ENCODE measurements around the gene UST.
"Not testable (repeated sequence)": the region's sequence is repeated elsewhere in the genome, so short reads cannot be mapped to it uniquely, and the experiment has no call there.

Gene UST

DNA sequence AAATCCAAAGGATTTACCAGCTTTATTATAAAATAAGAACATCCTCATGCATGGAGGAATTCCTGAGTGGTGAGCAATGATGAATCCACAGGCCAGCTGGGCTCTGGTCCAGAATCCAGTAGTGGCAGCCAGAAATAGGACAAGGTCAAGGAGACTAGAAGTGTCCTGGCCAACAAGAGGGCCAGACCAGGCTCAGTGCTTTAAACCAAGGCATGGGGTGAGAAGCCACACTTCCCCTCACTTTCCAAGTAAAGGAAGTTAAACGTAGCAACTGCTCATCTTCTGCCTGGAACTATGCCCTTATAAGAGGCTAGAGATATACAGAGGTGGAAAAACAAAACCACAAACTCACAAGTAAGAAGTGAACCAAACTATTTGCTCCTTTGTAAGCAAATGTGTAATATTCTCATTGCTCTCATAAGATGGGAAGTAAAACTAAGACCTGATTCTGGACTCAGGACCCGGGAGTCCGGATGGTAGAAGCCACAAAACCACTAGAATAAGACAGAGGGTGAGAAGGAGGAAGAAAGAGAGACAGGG is 253.2 kb downstream of the UST start:
- ChIA-PET CTCF (no interaction called here), POLR2A (interaction anchor here (0.6 kb wide), 1 partner anchor 466 kb away, joined by 3 read pairs; no protein-coding TSS in a partner anchor)
- DNase-seq (ENCODE audit: extremely low spot score): no peak
- TF ChIP-seq, protein P1, sequence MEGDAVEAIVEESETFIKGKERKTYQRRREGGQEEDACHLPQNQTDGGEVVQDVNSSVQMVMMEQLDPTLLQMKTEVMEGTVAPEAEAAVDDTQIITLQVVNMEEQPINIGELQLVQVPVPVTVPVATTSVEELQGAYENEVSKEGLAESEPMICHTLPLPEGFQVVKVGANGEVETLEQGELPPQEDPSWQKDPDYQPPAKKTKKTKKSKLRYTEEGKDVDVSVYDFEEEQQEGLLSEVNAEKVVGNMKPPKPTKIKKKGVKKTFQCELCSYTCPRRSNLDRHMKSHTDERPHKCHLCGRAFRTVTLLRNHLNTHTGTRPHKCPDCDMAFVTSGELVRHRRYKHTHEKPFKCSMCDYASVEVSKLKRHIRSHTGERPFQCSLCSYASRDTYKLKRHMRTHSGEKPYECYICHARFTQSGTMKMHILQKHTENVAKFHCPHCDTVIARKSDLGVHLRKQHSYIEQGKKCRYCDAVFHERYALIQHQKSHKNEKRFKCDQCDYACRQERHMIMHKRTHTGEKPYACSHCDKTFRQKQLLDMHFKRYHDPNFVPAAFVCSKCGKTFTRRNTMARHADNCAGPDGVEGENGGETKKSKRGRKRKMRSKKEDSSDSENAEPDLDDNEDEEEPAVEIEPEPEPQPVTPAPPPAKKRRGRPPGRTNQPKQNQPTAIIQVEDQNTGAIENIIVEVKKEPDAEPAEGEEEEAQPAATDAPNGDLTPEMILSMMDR (IDR thresholded peaks at IDR 0.05; ENCODE audit: control extremely low read depth, extremely low read depth, low read depth, missing control alignments): no peak

DNA sequence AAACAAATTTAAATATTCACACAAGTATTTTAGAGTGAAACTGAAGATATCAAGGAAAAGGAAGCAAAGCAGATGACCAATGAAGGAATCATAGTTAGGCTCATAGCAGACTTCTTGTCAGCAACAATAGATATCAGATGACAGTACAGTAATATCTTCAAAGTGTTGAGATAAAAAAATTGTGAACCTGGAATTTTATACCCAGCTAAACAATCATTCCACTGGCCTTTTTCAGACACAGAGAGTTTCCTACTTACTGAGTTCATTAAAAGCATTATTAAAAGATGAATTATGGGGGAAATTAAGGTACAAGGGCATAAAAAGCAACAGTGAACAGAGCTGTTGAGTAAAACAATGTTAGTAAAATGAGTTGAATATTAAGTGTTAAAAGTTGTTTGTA is 254.6 kb downstream of the UST start:
- TF ChIP-seq, protein P1 (IDR thresholded peaks at IDR 0.05; ENCODE audit: control extremely low read depth, extremely low read depth, low read depth, missing control alignments): no peak
- CTCF ChIA-PET: no interaction called here
- no peak for DNase-seq (ENCODE audit: extremely low spot score)
- POLR2A ChIA-PET: no interaction called here

DNA sequence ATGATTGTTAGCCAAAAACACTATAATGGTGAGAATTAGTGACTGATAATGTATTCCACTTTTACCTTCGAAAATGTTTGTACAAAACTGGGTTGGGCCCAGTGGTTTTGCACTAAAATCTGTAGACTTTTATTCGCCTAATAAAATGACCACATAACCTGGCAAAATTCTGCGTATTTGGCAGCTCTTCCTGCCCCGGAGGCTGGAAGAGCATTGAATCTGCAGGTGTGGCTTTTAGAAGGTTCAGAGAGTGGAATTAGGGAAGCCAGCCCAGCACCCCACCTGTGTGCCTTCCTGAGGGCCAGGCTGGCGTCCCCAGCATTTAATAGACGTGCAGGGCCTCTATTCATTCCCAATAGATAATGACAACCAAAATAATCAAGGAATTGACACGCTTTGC is 256.7 kb downstream of the UST start:
- CTCF ChIA-PET: interaction anchor here (1.8 kb wide), 1 partner anchor 23 kb away, joined by 4 read pairs; no protein-coding TSS in a partner anchor
- no peak for DNase-seq (ENCODE audit: extremely low spot score)
- TF ChIP-seq, protein P1 (IDR thresholded peaks at IDR 0.05; ENCODE audit: control extremely low read depth, extremely low read depth, low read depth, missing control alignments): no peak
- POLR2A ChIA-PET: no interaction called here

DNA sequence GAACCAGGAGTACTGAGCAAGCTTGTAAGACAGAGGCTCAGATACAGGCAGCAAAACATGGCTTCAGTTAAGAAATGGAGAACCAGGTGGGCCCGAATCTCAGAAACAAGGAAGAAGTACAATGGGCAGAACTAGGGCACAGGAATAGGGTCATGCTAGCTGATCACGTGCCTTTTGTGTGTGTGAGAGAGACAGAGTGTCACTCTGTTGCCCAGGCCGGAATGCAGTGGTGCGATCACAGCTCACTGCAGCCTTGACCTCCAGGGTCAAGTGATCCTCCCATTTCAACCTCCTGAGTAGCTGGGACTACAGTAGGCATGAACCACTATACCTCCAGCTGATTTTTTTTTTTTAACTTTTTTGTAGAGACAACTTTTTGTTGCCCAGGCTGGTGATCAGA is 257.8 kb downstream of the UST start:
- ChIA-PET POLR2A (no interaction called here), CTCF (interaction anchor here (1.1 to 1.2 kb wide), 2 partner anchors 10 to 24 kb away, joined by 3 to 5 read pairs; no protein-coding TSS in a partner anchor)
- DNase-seq (ENCODE audit: extremely low spot score): no peak

DNA sequence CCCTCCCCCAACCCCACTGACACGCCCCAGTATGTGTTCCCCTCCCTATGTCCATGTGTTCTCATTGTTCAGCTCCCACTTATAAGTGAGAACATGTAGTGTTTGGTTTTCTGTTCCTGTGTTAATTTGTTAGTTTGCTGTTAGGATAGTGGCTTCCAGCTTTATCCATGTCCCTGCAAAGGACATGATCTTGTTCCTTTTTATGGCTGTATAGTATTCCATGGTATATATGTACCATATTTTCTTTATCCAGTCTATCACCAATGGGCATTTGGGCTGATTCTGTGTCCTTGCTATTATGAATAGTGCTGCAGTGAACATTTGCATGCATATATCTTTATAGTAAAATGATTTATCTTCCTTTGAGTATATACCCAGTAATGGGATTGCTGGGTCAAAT is 259.4 kb downstream of the UST start:
- POLR2A ChIA-PET; DNase-seq (ENCODE audit: extremely low spot score); CTCF ChIA-PET: not testable (repeated sequence)

More for the DNA sequence above, 257.8 kb downstream of the UST start:
- TF ChIP-seq, protein P1 (IDR thresholded peaks at IDR 0.05; ENCODE audit: control extremely low read depth, extremely low read depth, low read depth, missing control alignments): no peak

DNA sequence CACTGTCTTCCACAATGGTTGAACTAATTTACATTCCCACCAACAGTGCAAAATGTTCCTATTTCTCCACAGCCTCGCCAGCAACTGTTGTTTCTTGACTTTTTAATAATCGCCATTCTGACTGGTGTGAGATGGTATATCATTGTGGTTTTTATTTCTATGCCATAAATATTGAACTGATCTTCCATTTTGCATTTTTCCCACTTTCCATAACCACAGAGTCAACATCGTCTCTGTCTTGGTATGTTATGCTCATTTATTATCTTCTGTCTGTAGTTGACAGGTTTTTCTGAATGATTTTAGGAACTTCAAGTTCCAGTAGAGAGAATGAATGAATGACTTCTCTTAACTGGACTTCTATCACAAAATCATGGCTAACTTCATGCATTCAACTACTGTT is 259.8 kb downstream of the UST start:
- POLR2A ChIA-PET: no interaction called here
- no peak for DNase-seq (ENCODE audit: extremely low spot score)
- TF ChIP-seq, protein P1 (IDR thresholded peaks at IDR 0.05; ENCODE audit: control extremely low read depth, extremely low read depth, low read depth, missing control alignments): no peak
- CTCF ChIA-PET: no interaction called here

DNA sequence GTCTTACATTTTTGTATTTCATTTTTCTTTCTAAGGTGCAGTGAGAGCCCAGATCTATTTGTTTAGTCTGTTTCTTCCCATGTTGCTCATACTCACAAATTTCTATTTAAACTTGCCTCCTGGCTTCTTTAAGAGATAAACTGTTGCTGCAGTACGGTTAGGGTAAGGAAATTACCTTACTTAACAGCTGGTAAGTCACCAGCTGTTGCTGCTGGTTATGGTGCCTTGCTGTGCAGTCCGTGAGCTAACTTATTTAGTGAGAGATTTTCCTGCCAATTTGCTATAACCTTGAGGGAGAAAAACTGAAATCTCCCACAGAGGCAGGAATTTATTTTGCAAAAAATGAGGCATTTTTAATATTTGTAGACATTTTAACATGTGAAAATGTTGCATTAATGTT is 261.0 kb downstream of the UST start:
- TF ChIP-seq, protein P1 (IDR thresholded peaks at IDR 0.05; ENCODE audit: control extremely low read depth, extremely low read depth, low read depth, missing control alignments): no peak
- no peak for DNase-seq (ENCODE audit: extremely low spot score)
- POLR2A ChIA-PET: no interaction called here
- CTCF ChIA-PET: interaction anchor here (2.0 kb wide), 1 partner anchor 27 kb away, joined by 5 read pairs; no protein-coding TSS in a partner anchor

All from GM10248 (cell line).